ENCODE data around the gene ZNF317.
A peak's percentile ranks its signal among the peaks of the same experiment; 100 is the strongest.
"Not testable (repeated sequence)": the region's sequence is repeated elsewhere in the genome, so short reads cannot be mapped to it uniquely, and the experiment has no call there.

The ZNF317 gene

DNA sequence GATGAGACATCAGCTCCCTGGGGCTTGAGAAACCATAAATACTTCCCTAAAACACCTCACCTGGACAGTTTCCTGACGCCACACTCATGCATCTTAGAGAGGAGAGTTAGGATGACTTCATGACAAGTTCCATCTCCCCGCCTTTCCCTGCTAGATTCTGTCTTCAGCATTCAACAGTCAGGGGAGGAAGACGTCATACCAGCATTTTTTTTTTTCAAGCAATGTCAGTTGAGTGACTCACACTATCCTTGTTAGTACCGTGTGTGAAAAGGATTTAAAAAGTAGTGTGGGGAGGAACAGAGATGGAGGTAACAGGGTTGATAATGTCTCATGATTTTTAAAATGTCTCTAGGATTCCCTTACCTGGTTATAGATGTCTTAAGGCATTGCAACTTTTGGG, 38.7 kb downstream of the ZNF317 start, which contains the start of gene OR7D2:
TSS of gene OR7D2 (plus strand) at position 79 of the 400 bp plus-strand sequence. CDS start 6,803 bp downstream, outside the sequence.
- no peak for DNase-seq

DNA sequence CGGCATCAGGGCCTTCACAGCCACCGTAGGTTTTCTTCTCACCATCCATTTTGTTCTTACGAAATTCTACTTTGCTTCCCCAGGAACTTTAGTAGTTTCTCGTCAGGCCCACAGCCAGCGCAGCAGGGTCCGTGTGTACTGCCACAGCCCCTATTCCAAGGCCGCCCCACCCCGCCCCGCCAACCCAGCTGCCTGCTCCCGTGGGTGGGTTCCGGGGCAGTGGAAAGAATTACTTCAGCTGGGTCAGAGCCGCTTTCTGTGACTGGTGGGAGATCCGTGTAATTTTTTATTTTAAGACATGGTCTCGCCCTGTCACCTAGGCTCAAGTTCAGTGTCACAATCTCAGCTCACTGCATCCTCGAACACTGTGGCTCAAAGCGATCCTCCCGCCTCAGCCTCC, 42.8 kb downstream of the ZNF317 start:
- DNase-seq = no peak

DNA sequence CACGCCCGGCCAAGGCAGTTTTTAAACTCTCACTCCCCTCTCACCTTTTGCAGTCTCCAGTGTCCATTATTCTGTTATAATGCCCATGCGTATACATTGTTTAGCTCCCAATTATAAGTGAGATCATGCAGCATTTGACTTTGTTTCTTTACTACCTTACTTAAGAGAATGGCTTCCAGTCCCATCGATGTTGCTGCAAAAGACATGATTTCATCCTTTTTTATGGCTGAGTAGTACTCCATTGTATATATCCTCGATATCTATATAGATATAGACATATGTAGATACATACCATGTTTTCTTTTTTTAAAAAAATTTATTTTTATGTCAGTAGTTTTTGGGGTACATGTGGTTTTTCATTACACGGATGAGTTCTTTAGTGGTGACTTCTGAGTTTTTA, 47.0 kb downstream of the ZNF317 start:
- no peak for DNase-seq

DNA sequence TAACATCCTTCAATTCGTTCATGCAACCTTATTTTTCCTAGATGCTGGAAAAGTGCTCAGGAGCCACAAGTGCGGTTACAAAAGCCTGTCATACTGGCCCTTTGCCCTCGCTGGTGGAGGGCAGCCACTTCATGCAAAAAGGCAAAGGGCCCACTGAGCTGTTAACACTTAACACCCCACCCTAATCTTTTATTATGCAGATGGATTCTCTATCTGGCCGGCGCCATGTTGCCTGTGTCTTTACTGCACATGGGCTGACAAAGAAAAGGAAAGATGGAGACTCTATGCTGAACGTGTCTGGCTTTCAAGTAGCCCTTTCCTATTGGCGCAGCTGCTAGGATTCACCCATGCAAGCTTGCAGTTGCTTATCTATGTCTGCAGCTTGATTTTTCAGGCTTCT, 49.3 kb downstream of the ZNF317 start:
- DNase-seq = no peak

DNA sequence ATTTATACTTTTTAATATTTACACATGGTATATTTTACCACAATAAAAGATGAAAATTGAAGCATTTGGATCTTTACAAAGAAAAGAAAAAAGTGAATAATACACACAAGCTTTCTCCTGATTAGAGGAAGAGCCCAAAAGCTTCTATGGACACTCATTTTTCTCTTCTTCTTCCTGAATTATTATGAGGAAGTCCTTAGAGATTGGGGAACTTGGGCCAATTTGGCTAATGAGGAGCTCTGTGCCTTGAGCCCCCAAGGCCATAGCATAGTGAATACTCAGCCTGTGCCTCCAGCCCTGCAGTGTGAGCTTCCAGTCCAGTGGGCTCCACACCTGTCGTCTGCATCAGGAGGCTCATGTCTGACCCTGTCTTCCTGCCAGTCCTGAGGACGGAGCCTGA, 57.8 kb downstream of the ZNF317 start:
- DNase-seq = not testable (repeated sequence)

DNA sequence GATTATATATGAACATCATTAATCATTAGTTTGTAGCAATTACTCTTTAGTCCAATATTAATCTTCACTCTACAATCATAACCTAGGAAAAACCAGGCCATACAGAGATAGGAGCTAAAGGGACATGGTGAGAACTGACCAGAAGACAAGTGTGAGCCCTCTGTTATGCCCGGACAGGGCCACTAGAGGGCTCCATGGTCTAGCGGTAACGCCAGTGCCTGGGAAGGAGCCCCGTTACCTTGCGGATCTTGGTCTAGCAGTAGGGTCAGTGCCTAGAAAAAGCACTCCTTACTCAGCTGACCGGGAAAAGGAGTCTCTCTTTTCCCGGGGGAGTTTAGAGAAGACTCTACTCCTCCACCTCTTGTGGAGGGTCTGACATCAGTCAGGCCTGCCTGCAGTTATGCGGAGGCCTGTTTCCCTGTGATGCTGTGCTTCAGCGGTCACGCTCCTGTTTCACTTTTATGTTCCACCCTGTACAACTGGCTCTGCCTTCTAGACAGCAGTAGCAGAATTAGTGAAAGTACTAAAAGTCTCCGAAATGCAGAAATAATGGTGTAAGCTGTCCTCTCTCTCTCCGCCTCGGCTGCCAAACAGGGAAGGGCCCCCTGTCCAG, 65.4 kb downstream of the ZNF317 start:
- peak; percentile 74 for DNase-seq
